Activated B cell treated with CpG ODN at 0.5 μM for 24 hours (primary cell): ENCODE measurements around the gene ZIC1. TPM values are rescaled to one million over a fixed set of nuclear protein-coding genes. Genes with fewer than 3 reads are reported as not detected.

Source experiments
- ATAC-seq: fragments of 200-7000 bp; cut with Tn5 transposase; one replicate; pipeline ENCODE4 v1.10.0; 2021; ENCODE audit warnings: low read depth, mild to moderate bottlenecking, moderate library complexity
- CTCF ChIA-PET: fragments of 350-600 bp; sonication (Branson Sonifier 250); formaldehyde crosslinking; loops from one replicate; lab custom pipeline; 2021; ENCODE audit warnings: antibody characterized with exemption; lab: Charles Lee
- POLR2A ChIA-PET: fragments of 350-600 bp; sonication (Branson Sonifier 250); formaldehyde crosslinking; loops from one replicate; lab custom pipeline; 2021; ENCODE audit warnings: antibody characterized with exemption; lab: Charles Lee
- DNase-seq: peaks from one replicate; pipeline ENCODE4 v3.0.0; 2022
- H3K27ac Mint-ChIP-seq: one replicate; pipeline ENCODE4 v1.8.0; 2020; ENCODE audit warnings: mixed read lengths
- H3K27me3 Mint-ChIP-seq: one replicate; pipeline ENCODE4 v1.8.0; 2021; ENCODE audit warnings: mixed read lengths
- H3K36me3 Mint-ChIP-seq: one replicate; pipeline ENCODE4 v1.8.0; 2021; ENCODE audit warnings: low read depth, mixed read lengths
- H3K4me1 Mint-ChIP-seq: one replicate; pipeline ENCODE4 v1.8.0; 2021; ENCODE audit warnings: mixed read lengths
- H3K4me3 Mint-ChIP-seq: one replicate; pipeline ENCODE4 v1.8.0; 2020; ENCODE audit warnings: mild to moderate bottlenecking, mixed read lengths
- H3K9me3 Mint-ChIP-seq: one replicate; pipeline ENCODE4 v1.8.0; 2020; ENCODE audit warnings: mixed read lengths
- CTCF ChIP-seq: fragments of 200-600 bp; IDR thresholded peaks from one replicate; pipeline ENCODE4 v1.8.0; 2022; ENCODE audit warnings: antibody characterized with exemption, mild to moderate bottlenecking
- intact Hi-C: fragments of 100-400 bp; cut with micrococcal nuclease; formaldehyde crosslinking; loops from one replicate; pipeline ENCODE4 v1.15.1; 2024
- total RNA-seq: library from RNA; stranded (reverse); gene quantifications from 2 replicates; pipeline ENCODE4 v1.2.3, GENCODE V29; 2022

The ZIC1 gene
- total RNA-seq, 1 donor from 2014 or later: not detected

DNA sequence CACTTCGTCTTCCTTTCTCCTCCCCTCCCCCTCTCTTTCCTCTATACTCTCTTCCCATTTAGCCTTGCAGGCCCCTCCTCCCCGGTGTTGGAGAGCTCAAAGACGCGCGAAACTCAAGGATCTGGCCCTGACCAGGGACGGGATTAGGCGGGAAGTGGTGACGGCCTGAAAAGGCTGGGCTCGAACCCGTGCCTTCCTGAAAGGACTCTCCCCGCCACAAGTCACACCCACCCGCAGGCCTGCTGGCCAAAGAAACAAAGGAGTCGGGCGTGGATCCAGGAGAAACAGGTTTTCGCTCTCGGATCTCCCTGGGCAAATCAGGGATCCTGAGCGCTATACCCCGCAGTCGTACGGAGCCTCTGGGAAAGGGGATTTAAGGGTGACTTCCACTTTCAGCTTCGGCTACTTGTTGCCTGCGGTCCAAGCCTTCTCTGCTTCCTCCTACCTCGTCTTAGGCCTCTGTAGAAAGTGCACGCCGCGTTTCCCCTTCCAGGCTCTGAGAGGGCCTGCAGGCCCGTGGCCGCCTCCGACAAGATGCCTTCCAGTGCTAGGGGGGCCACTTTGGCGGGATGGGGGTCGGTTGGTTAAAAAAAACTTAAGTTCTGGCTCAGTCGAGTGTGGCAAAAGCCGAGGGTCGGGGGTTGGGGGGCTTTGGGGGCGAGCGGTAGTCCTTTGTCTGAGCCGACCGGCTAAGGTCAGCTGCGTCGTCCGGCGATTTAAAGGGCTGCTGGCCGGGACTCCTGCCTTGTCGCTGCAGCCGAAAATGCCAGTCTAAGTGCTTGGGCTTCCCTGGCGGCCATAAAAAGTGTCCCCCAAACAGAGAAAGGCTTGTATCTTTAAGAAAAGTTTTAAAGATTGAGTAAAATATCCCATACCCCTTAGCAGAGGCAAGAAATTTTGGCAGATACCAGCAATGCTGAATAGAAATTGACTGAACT, 11.0 kb upstream of the ZIC1 start:
- no peak overlapping the region for H3K4me3 Mint-ChIP-seq
- POLR2A ChIA-PET: no interaction called here
- no peak for TF ChIP-seq CTCF
- no peaks in the 10 kb centered on the region for H3K9me3 Mint-ChIP-seq
- peaks cover 59% of the 10 kb centered on the region for H3K27me3 Mint-ChIP-seq
- DNase-seq (no peak), ATAC-seq (no peak)
- no peak overlapping the region for H3K27ac Mint-ChIP-seq
- no peaks in the 10 kb centered on the region for H3K4me1 Mint-ChIP-seq
- intact Hi-C loops: no loop called here
- CTCF ChIA-PET: no interaction called here
- no peaks in the 10 kb centered on the region for H3K36me3 Mint-ChIP-seq

DNA sequence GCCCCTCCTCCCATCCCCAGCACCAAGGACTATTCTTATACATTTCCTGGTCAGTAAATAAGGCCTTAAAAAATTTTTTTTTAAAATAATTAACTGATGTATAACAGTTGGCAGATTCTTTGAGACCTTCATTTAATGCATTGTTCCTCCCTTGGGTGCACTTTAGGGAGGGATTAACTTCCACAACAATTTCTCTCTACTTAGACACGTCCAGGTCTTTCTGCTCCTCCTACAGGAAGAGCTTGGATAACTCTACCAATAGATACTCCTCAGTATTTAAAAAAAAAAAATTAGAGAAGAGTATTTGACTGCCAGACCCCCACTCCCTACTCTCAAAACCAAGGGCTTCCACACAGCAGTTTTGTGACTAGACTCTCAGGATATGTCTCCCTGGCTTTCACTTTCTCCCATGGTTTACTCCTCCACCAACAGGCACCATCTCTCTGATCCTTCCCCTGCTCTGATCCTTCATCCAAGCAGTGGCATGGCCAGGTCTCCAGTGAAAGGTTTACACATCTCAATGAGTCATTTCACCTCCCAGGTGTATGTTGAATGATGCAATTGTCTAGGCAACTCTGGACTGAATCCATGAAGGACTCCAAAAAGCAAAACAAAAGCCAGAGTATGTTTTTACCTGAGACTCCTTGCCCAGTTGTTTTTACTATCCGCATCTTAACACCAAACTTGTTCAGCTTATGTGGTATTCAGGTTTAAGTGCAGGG, 10.2 kb upstream of the ZIC1 start:
- ATAC-seq (no peak), DNase-seq (no peak)
- H3K27ac Mint-ChIP-seq: no peak overlapping the region
- H3K27me3 Mint-ChIP-seq: peaks cover 64% of the 10 kb centered on the region
- POLR2A ChIA-PET: no interaction called here
- no peaks in the 10 kb centered on the region for H3K9me3 Mint-ChIP-seq
- H3K4me3 Mint-ChIP-seq: no peak overlapping the region
- CTCF ChIA-PET: no interaction called here
- H3K4me1 Mint-ChIP-seq: no peaks in the 10 kb centered on the region
- TF ChIP-seq CTCF: no peak
- intact Hi-C loops: no loop called here
- no peaks in the 10 kb centered on the region for H3K36me3 Mint-ChIP-seq

GRCh38 chr3:147400111-147400510, 9.1 kb upstream of the ZIC1 start:
- Mint-ChIP-seq H3K27ac (no peak overlapping the region), H3K4me1 (no peaks in the 10 kb centered on the region), H3K4me3 (no peak overlapping the region), H3K36me3 (no peaks in the 10 kb centered on the region), H3K27me3 (peaks cover 63% of the 10 kb centered on the region), H3K9me3 (no peaks in the 10 kb centered on the region)
- no peak for TF ChIP-seq CTCF
- ATAC-seq (no peak), DNase-seq (no peak)
- intact Hi-C loops: no loop called here
- POLR2A ChIA-PET: no interaction called here
- CTCF ChIA-PET: no interaction called here

DNA sequence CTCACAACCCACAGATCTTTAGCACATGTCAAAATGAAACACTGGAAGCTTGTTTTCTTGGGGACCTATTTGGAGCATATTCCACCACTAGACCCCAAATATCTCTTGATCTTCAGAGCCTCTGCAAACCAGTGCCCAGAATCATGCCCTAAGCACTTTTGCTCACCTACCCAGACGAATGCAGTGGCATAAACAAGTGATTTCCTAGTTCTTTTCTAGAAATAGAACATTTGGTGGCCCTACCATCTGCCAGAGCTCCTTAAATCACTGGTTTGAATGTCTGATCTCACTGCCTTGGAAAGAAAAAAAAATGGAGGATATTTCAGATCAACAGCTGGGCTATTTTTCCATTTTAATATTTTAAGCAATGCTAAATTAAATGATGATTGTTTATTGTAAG, 8.2 kb upstream of the ZIC1 start:
- no peak overlapping the region for H3K27ac Mint-ChIP-seq
- no peaks in the 10 kb centered on the region for H3K4me1 Mint-ChIP-seq
- H3K4me3 Mint-ChIP-seq: no peak overlapping the region
- ChIA-PET CTCF (no interaction called here), POLR2A (no interaction called here)
- TF ChIP-seq CTCF: no peak
- no peak for ATAC-seq
- peaks cover 60% of the 10 kb centered on the region for H3K27me3 Mint-ChIP-seq
- H3K9me3 Mint-ChIP-seq: no peaks in the 10 kb centered on the region
- DNase-seq: no peak
- no peaks in the 10 kb centered on the region for H3K36me3 Mint-ChIP-seq
- intact Hi-C loops: no loop called here

DNA sequence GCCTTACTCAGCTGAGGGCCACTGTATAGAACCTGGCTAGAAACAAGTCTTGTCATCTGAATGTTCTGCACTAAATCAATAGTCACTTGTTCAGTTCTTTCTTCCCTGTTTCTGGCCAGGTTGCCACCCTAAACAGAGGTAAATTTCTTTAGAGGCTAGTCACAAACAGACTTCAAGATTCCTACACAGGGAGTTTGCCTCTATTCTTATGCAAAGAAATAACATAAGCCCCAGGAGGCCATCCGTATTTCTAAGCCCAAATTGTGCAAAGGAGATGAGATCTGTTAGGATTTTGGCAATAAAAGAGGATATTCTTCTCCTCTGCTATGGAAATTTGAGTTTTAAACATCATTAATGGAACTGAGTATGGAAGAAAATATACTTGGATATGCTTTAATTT, 7.7 kb upstream of the ZIC1 start:
- Mint-ChIP-seq H3K27me3 (peaks cover 60% of the 10 kb centered on the region), H3K36me3 (no peaks in the 10 kb centered on the region), H3K4me3 (no peak overlapping the region), H3K9me3 (no peaks in the 10 kb centered on the region), H3K4me1 (no peaks in the 10 kb centered on the region), H3K27ac (no peak overlapping the region)
- TF ChIP-seq CTCF: no peak
- ChIA-PET CTCF (no interaction called here), POLR2A (no interaction called here)
- intact Hi-C loops: no loop called here
- ATAC-seq: no peak
- DNase-seq: no peak
